Measurements from ENCODE around the gene LTBP3.

Gene LTBP3

DNA sequence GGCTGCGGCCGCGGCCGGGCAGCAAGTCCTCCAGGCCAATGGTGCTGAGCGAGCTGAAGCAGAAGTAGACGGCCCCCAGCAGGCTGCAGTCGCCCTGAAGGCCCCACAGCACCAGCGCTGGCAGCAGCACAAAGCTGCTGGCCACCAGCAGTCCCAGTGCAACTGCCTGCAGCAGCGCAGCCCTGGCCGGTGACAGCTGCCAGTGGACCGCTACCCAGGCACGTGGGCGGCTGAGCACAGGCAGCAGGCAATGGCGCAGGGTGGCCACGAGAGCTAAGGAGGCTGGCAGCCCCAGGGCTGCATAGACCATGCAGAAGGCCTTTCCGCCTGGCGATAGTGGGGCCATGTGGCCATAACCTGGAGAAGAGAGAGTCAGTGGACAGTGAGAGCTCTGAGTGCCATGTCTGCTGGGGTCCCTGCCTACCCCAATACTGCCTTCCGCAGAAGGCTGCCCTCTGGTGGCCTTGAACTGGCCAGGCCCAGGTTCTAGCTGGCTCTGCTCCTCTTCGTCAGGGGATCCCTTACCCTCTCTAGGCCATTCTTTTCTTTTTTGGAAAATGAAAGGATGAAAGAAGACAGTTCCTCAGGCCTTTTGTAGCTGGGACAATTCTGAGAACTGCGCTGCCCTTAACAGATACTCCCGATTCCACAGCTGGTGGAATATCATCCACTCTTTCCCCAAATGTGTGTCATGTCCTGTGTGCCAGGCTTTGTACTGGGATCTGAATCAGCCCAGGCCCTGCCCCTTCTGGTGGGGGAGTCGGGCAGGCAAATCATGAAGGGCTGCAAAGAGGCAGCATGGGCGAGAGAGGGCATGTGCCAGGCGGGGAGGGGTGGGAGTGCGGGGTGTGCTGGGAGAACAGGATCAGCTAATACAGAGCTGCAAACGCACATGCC, 35.6 kb upstream of the LTBP3 start:
- H3K27ac ChIP-seq (ENCODE audit: low read depth, low read length), result no peak overlapping the region
- no peak overlapping the region for H3K4me3 ChIP-seq (ENCODE audit: low read length)
- peaks cover 12% of the 10 kb centered on the region for H3K36me3 ChIP-seq (ENCODE audit: control insufficient read depth, low read length)
- no peaks in the 10 kb centered on the region for H3K79me2 ChIP-seq (ENCODE audit: control insufficient read depth, low read length)
- no peaks in the 10 kb centered on the region for H3K9me3 ChIP-seq (ENCODE audit: control insufficient read depth, insufficient read depth, low read length)
- H3K4me1 ChIP-seq (ENCODE audit: control insufficient read depth, low read length), result peaks cover 13% of the 10 kb centered on the region
- H3K27me3 ChIP-seq (ENCODE audit: control insufficient read depth, low read length), result no peaks in the 10 kb centered on the region
- H3F3A ChIP-seq (ENCODE audit: control insufficient read depth, insufficient read depth), result no peaks in the 10 kb centered on the region
- H3K9me2 ChIP-seq (replicated peaks; ENCODE audit: control insufficient read depth, low read length), result no peaks in the 10 kb centered on the region
- no peak overlapping the region for H3K4me2 ChIP-seq (ENCODE audit: low read length)
- TF ChIP-seq, protein P1, sequence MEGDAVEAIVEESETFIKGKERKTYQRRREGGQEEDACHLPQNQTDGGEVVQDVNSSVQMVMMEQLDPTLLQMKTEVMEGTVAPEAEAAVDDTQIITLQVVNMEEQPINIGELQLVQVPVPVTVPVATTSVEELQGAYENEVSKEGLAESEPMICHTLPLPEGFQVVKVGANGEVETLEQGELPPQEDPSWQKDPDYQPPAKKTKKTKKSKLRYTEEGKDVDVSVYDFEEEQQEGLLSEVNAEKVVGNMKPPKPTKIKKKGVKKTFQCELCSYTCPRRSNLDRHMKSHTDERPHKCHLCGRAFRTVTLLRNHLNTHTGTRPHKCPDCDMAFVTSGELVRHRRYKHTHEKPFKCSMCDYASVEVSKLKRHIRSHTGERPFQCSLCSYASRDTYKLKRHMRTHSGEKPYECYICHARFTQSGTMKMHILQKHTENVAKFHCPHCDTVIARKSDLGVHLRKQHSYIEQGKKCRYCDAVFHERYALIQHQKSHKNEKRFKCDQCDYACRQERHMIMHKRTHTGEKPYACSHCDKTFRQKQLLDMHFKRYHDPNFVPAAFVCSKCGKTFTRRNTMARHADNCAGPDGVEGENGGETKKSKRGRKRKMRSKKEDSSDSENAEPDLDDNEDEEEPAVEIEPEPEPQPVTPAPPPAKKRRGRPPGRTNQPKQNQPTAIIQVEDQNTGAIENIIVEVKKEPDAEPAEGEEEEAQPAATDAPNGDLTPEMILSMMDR (IDR thresholded peaks at IDR 0.05; ENCODE audit: low read depth, low read length, poor library complexity, severe bottlenecking), result peak; percentile 86
- no peak for TF ChIP-seq EZH2phosphoT487 (IDR thresholded peaks at IDR 0.05; ENCODE audit: borderline replicate concordance, low read length)
- H4K20me1 ChIP-seq (ENCODE audit: control insufficient read depth, insufficient read depth, low read depth, low read length), result no peaks in the 10 kb centered on the region

DNA sequence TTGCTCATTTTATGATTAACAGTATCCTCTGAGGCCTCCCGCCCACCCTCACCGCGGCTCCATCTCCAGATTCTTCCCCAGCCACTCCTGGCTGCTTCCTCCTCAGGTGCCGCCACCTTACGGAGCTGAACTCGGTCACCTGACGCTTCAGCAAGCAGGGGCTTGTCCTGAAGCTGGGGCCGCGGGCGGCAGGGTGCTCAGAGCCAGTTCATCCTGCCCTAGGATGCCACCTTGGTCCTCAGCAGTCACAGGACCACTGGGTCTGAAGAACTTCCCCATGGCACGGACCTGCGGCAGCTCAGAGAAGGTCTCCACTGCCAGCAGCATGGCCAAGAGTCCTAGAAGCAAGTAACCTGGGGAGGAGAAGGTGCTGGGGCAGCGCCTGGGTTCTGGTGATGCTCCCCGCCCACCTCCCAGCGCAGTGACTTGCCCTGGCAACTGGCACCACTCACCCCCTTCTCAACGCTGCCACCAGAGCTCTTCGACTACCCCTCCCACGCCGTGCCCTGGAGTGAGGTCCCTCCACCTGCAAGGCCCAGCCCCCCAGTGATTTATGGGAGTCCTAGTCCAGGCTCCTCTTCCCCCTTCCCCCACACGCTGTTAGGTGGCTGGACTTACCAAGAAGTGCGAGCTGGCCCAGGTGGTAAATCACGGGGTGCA, 34.8 kb upstream of the LTBP3 start:
- H3K27ac ChIP-seq (ENCODE audit: low read depth, low read length), result no peak overlapping the region
- H3K4me3 ChIP-seq (ENCODE audit: low read length), result no peak overlapping the region
- H4K20me1 ChIP-seq (ENCODE audit: control insufficient read depth, insufficient read depth, low read depth, low read length), result no peaks in the 10 kb centered on the region
- no peaks in the 10 kb centered on the region for H3K9me2 ChIP-seq (replicated peaks; ENCODE audit: control insufficient read depth, low read length)
- H3F3A ChIP-seq (ENCODE audit: control insufficient read depth, insufficient read depth), result no peaks in the 10 kb centered on the region
- H3K4me1 ChIP-seq (ENCODE audit: control insufficient read depth, low read length), result peaks cover 21% of the 10 kb centered on the region
- H3K4me2 ChIP-seq (ENCODE audit: low read length), result no peak overlapping the region
- peaks cover 5% of the 10 kb centered on the region for H3K36me3 ChIP-seq (ENCODE audit: control insufficient read depth, low read length)
- H3K79me2 ChIP-seq (ENCODE audit: control insufficient read depth, low read length), result no peaks in the 10 kb centered on the region
- no peak for TF ChIP-seq EZH2phosphoT487 (IDR thresholded peaks at IDR 0.05; ENCODE audit: borderline replicate concordance, low read length)
- TF ChIP-seq, protein P1 (IDR thresholded peaks at IDR 0.05; ENCODE audit: low read depth, low read length, poor library complexity, severe bottlenecking), result no peak
- no peaks in the 10 kb centered on the region for H3K27me3 ChIP-seq (ENCODE audit: control insufficient read depth, low read length)
- H3K9me3 ChIP-seq (ENCODE audit: control insufficient read depth, insufficient read depth, low read length), result no peaks in the 10 kb centered on the region

DNA sequence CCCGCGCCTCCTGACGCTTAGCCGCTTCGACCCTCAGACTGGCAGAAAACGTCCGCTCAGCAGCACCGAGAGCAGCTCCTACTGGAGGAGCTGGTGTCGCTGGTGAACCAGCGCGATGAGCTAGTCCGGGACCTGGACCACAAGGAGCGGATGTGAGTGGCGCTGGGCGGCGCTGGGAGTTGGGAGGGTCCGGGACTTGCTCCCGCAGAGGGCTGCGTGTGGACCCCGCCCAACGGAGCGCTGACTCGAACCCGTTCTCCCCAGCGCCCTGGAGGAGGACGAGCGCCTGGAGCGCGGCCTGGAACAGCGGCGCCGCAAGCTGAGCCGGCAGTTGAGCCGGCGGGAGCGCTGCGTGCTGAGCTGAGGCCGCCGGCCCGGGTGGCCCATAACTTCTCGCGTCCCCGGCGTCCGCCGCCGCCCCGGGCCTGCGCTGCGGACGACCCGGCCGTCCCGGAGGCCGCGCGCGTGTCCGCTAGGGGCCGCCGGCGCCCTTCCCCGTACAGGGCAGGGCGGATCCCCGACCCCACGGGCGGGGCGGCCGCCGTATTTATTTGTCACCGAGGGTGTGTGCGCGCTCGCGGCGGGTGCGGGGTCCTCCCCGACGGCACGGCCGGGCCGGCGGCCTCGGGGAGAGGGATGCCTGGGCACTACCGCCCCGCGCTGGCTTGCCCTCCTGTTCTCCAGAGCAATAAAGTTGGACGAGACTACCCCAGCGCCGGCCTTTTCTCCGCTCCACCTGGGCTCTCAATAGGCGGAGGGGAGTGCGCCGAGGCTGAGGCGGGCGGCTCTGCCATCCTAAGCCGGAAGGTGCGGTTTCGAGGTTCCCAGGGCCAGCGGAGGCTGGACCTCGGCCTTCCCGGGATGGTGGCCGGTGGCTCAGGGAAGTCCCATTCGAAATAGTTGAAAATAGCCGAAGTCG, 34.0 kb upstream of the LTBP3 start:
- H3K9me3 ChIP-seq (ENCODE audit: control insufficient read depth, insufficient read depth, low read length), result no peaks in the 10 kb centered on the region
- no peaks in the 10 kb centered on the region for H3K79me2 ChIP-seq (ENCODE audit: control insufficient read depth, low read length)
- no peaks in the 10 kb centered on the region for H3F3A ChIP-seq (ENCODE audit: control insufficient read depth, insufficient read depth)
- no peaks in the 10 kb centered on the region for H4K20me1 ChIP-seq (ENCODE audit: control insufficient read depth, insufficient read depth, low read depth, low read length)
- H3K27me3 ChIP-seq (ENCODE audit: control insufficient read depth, low read length), result no peaks in the 10 kb centered on the region
- no peak overlapping the region for H3K27ac ChIP-seq (ENCODE audit: low read depth, low read length)
- H3K4me3 ChIP-seq (ENCODE audit: low read length), result no peak overlapping the region
- peaks cover 5% of the 10 kb centered on the region for H3K36me3 ChIP-seq (ENCODE audit: control insufficient read depth, low read length)
- H3K4me1 ChIP-seq (ENCODE audit: control insufficient read depth, low read length), result peaks cover 28% of the 10 kb centered on the region
- no peak for TF ChIP-seq EZH2phosphoT487 (IDR thresholded peaks at IDR 0.05; ENCODE audit: borderline replicate concordance, low read length)
- TF ChIP-seq, protein P1 (IDR thresholded peaks at IDR 0.05; ENCODE audit: low read depth, low read length, poor library complexity, severe bottlenecking), result no peak
- no peak overlapping the region for H3K4me2 ChIP-seq (ENCODE audit: low read length)
- no peaks in the 10 kb centered on the region for H3K9me2 ChIP-seq (replicated peaks; ENCODE audit: control insufficient read depth, low read length)

Measured in DOHH2 (cell line).